HG02885 (cell line): ENCODE measurements around the gene PLSCR3.
A peak's percentile ranks its signal among the peaks of the same experiment; 100 is the strongest.

Experiments used
- ATAC-seq: cut with Tn5 transposase; IDR thresholded peaks from one replicate; pipeline ENCODE4 v1.9.1; 2021; ENCODE audit warnings: mild to moderate bottlenecking; ENCODE audit not compliant: unreplicated experiment, poor library complexity

The PLSCR3 gene

DNA sequence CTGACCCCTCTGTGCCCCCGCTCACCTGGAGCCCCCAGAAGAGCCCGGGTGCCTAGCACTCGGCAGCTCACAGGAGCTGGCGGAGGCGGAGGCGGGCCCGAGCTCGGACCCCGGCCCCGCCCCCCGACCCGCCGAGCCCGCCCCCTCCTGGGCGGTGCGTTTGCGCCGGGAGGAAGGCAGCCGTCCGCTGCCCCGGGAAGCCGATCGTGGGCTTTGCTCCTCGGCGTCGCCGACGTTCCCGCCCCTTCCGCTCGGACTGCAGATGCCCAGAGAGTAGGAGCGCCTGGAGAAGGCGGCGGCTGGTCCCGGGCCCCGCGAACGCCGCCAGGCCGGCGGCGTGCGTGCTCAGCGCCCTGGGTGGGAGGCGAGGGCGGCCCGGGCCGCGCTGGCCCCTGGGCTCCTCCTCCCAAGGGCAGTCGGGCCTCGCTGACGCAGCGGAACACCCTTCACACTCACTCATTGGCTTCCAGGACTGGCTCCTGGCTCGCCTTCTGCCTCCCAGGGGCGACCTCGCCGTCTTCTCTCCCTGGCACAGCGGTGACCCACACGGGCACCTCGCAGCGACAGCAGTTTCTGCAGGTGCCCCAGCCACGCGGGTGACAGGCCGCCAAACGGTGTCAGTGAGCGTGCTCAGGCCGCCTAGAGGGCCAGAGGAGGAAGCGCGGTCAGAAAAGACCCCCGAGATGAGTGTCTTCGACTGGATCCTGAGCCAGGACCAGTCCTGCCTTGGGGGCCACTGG is at the start of gene PLSCR3:
PLSCR3 (minus strand) TSS at position 74 of the 740 bp plus-strand sequence. CDS start 415 bp downstream, outside the sequence.
- ATAC-seq, result peak; percentile 85

DNA sequence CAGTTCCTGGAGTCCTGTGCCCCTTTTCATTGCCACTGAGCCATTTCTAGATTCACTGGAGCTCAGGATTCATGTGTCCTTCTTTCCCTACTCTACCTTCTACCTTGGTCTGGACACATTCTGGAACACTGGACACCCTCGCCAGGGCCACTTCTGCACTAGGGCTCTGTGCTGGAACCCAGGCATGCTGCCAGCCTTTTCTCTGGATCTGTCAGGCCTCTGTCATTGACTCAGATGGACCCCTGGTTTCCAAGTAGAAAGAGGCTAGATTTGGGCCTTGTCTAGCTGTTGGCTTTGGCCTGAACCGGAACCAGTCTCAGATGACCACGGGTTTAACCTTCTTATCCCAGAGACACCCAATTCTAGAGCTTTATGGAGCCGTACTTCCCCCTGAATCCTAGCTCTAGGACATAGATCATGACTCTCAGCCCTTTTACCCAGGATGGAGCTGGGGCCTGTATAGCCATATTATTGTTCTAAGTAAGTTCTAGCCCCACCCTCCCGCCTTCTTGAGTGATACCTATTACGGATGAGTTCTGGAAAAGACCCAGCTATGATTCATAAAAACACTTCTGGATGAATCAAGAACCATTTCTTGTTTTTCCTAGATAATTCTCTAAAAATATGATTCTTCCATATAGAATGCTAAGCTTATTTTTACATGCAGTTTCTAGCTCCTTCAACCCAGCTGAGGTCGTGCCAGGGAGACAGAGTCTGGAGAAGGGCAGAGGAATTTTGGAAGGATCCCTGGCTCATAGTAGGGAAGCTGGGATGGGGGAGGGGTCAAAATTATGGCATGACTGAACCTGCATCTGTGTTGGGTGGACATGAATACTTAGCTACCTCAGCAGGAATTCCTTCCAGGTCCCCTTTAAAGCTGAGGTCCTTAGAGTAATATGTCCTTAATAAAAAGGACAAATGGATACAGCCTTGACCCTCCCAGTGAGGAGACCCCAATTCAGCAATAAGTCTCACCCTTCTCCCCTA is 49.5 kb upstream of the PLSCR3 start:
- ATAC-seq, result no peak

DNA sequence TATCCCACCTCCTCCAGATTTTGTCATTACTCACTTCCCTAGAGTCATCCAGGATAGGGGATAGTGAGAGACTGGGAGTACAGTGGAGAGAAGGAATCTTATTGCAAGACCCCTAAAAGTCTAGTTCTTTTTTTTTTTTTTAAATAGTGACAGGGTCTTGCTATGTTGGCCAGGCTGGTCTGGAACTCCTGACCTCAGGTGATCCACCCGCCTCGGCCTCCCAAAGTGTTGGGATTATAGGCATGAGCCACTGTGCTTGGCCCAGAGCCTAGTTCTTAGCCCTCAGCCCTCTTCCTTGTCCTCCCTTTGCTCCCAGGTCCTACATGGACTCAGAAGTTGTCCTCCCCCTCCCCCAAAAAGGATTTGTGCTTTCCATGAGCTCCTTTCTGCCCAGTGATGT is 47.8 kb upstream of the PLSCR3 start:
- ATAC-seq, result no peak

DNA sequence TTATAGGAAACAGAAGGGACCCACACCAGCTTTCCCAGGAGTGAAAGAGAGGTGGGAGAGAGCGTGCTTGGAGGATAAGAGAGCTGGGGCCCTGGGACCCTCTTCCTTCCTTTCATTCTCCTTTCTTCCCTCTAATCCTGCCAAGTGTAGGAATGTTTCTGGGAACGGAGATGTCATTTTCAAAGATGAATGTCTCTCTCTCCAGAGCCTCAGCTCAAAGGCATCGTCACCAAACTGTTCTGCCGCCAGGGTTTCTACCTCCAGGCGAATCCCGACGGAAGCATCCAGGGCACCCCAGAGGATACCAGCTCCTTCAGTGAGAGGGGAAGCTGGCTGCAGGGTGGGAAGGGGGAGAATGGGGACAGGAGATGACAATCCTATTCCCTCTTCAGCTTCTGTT is 46.9 kb upstream of the PLSCR3 start:
- ATAC-seq, result no peak

DNA sequence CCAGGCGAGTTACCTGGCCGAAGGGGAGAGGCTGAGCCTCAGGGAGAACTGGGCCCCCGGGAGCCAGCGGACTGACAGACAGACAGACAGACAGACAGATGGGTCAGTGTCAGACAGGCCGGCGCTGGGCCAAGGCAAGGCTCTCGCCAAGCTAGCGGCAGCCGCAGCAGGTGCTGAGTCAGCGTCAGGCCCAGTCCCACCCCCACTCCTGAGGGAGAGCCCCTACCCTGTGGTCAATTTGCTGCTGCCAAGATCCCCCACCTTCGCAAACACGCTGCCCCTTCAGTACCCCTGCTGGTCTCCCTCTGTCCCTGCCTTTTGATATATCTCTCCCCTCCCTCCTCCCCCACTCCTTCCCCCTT is 46.5 kb upstream of the PLSCR3 start:
- ATAC-seq, result no peak

DNA sequence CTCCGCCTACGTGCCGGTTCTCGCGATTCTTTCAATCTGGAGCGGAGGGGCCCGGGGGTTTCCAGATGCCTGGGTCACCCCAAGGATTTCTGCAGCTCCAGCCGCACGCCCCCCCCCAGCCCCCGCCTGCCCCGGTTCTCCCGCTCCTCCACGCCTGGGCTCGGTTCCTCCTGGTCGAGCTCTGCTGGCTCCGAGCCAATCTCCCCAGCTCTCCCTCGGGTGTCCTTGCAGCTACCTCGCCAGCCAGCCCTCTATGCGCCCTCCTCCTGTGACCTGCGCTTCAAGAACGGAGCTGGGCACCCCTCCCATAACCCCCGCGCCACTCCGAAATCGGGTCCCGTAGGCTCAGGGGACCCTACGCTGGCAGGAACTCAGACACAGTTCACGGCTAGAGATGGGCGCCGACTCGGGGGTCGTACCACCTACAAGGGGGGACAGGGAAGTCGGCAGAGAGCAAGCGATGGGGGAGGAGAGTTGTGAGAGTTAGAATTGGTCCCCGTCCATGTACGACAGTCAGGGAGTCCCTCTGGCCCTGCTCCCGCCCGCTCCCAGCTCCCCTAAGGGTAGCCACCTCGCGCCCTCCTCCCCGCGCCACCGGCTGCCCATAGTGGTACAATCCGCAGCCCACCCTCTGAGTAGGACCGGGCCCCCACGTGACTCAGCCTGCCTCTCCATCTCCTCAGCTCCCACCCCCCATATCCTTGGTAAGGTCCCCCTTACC is 45.9 kb upstream of the PLSCR3 start:
- ATAC-seq, result no peak

DNA sequence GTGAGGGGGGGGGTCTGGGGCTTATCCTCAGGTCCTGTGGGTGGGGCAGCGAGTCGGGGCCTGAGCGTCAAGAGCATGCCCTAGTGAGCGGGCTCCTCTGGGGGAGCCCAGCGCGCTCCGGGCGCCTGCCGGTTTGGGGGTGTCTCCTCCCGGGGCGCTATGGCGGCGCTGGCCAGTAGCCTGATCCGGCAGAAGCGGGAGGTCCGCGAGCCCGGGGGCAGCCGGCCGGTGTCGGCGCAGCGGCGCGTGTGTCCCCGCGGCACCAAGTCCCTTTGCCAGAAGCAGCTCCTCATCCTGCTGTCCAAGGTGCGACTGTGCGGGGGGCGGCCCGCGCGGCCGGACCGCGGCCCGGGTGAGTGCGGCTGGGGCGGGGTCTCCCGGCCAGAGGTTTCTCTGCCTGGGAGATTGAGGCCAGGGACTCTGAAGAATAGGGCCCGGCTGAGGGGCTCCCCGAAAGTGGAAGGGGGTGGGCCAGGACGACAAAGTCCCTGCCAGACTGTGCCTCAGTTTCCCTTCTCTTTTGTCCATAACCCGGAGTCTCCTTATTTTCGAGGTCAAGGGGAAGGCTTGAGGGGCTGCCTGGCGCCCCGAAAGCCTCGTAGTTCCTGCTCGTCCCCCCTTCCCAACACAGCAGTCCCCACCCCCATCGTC is 45.3 kb upstream of the PLSCR3 start, which contains the start of gene FGF11:
FGF11 (plus strand) TSS at position 51 of the 651 bp plus-strand sequence; CDS start at position 160, 109 bp downstream.
- ATAC-seq, result no peak

DNA sequence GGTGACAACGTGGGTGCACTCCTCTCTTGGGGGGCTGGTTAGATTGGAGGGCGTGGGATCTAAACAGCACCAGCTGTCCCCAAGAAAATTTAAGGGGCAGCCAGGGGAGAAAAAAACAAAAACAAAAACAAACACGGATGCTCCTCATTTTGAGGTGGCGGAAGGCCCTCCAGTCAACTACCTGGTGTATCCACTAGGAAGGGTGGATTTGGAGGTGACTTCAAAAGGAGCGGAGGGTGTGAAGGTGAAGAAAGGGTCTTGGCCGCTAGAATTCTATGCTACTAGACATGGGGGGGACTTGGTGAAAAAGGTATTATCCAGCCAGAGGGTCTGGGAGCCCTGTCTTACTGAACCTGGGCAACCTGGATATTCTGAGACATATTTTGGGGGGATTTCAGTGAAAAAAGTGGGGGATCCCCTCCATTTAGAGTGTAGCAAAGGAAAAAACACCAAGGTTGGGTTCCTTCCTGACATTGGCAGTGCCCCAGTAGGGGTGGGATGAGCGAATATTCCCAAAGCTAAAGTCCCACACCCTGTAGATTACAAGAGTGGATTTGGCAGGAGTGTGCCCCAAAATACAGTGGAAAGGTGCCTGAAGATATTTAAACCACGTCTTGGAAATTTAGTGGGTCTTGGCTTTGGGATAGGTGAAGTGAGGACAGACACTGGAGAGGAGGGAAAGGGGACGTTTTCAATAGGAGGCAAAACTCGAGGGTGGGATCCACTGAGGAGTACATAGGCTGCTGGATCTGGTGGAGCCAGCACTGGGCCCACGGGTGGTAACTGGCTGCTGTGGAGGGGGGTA is 44.5 kb upstream of the PLSCR3 start:
- no peak for ATAC-seq

DNA sequence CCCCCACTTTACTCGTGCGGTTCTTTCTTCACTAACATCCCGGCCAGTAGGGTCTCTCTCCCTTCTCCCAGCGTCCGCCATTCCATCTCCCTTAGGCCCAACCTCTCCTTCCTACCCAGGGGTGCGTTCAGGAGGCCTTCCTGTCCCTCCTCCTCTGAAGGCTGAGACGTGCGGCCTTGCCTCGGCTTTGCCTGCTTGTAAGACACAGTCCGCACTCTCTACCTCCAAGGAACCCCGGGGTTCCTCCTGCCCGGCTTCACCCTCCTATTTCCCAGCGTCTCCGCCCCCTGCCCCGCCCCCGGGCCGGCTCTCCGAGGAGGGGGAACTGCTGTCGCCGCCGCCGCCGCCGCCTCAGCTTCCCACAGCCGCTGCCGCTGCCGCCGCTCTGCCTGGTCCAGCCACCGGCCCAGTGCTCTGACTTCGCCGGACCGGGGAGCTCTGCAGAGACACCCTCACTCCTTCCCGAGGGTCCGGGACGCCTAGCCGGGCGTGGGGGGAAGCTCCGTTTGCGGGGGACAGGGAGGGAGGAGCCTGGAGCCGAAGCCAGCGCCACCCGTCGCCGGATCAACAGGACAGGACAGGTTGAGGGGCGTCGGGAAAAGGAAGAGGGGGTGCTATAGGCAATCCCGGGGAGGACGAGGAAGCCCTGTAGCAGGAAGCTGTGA is 43.8 kb upstream of the PLSCR3 start:
- no peak for ATAC-seq

DNA sequence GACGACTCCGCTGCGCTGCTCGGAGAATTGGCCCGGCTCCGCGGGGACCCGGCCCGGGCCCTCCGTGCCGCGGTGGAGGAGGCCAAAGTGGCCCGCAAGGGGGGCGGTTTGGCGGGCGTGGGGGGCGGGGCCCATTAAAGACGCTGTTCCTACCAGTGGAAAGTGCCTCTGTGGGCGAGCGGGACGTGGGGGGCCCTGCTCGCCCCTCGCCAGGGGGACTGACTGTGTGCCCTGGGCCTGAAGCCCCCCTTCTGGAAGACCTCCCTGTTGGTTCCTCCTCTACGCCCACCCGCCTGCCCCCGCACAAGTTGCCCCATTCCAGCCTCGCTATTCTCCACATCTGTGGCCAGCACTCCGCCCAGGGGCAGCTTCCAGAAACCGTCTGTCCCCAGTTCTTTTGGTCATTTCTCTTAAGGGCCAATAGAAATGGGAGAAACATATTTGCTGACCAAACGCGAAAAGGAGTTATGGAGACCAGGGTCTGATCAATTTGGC is 43.1 kb upstream of the PLSCR3 start:
- ATAC-seq, result no peak

DNA sequence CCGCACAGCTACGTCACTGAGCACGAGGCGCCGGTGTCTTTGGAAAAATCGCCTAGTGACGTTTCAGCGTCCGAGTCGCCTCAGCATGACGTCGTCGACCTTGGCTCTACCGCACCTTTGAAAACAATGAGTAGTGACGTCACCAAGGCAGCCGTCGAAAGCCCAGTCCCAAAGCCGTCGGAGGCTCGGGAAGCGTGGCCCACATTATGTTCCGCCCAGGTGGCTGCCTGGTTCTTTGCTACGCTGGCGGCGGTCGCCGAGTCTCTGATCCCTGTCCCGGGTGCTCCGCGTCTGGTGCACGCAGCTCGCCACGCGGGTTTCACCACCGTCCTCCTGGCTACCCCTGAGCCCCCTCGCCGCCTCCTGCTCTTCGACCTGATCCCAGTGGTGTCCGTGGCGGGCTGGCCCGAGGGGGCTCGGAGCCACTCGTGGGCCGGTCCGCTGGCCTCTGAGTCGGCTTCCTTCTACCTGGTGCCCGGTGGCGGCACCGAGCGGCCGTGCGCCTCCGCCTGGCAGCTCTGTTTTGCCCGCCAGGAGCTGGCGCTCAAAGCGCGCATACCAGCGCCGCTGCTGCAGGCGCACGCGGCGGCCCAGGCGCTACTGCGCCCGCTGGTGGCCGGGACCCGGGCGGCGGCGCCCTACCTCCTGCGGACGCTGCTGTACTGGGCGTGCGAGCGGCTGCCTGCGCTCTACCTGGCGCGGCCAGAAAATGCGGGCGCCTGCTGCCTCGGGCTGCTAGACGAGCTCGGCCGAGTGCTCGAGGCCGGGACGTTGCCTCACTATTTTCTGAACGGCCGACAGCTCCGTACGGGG is 42.4 kb upstream of the PLSCR3 start:
- peak; percentile 43 for ATAC-seq

DNA sequence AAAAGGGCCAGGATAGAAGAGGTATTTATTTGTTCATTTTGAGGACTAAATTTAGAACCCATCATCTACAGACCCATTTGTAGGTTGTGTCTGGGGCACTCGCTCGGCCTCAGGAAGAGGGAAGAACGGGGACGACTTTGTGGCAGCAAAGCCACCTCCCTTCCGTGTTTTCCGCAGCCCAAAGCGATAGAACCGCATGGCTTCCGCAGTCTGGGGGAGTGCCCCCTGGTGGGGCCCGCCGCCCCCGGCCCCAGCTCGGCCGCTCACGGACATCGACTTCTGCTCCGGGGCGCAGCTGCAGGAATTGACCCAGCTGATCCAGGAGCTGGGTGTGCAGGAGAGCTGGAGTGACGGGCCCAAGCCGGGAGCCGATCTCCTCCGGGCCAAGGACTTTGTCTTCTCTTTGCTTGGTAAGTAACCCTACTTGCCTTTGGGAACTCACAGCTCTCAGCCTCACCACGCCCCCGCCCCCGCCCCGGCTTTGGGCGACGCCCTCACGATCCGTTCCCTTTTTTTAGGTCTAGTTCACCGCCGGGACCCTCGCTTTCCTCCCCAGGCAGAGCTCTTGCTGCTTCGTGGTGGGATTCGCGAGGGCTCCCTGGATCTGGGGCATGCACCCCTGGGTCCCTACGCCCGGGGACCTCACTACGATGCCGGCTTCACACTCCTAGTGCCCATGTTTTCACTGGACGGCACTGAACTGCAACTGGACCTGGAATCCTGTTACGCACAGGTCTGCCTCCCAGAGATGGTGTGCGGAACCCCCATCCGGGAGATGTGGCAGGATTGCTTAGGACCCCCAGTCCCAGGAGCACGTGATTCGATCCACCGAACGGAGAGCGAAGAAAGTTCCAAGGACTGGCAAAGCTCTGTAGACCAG is 41.6 kb upstream of the PLSCR3 start:
- ATAC-seq, result peak; percentile 15

DNA sequence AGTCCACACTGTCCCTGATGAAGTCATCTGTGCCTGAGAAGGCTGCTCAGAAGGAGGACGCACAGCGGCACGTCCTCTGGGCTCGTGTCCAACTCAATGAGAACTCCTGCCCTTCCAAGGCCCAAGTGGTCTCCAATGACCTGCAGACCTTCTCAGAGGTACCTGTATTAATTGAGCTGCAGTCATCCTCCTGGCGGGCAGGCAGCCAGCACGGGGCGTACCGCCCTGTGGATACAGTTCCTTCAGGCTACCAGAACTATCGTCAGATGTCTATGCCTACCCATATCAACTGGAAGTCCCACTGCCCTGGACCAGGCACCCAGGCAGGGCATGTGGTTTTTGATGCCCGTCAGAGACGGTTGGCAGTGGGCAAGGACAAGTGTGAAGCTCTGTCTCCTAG is 38.0 kb upstream of the PLSCR3 start:
- no peak for ATAC-seq

DNA sequence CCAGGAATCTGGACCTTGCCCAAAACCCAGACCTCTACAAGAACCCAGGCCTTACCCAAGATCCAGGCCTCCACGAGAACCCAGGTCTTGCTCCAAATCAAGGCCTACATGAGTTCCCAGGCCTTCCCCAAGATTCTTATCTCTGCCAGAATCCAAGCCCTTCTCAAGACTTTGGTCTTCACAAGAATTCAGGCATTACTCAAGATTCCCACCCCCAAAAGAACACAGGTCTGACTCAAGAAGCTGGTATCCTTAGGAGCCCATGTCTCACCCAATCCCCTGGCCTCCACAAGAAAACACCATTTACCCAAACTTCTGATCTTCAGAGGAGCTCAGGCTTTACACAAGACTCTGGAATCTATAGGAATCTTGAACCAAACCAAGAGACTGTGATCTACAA is 36.9 kb upstream of the PLSCR3 start:
- ATAC-seq, result no peak

DNA sequence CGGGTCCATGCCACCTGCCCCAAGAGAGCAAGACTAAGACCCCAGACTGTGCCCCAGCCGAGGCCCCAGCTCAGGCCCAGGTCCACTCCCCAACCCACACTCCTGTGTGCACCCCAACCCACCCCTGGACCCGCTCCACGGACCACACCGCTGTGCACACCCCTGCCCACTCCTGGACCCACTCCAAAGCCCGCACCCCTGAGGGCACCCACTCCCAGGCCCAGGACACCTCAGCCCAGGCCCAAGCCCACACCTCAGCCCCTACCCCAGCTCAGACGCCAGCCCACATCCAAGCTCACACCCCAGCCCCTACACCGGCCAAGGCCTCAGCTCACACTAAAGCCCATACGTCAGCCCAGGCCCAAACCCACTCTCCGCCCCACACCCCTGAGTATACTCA is 35.4 kb upstream of the PLSCR3 start:
- no peak for ATAC-seq

DNA sequence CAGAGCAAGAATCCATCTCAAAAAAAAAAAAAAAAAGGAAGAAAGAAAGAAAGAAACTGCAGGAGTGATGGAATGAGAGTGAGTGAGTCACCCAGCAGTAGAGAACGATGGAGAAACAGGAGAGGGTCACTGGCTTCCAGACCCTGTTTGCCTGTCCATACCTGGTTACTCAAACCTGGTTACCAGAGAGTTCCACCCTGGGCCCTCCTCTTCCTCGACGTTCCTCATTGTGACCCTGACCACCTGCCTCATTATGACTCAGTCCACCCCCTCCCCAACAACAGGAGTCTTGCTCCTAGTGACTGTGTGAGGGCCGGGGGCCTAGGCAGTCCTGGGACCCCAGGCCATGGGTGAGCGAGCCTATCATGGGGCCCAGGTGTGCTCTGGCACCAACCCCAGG is 34.2 kb upstream of the PLSCR3 start, which contains the start of gene SPEM3:
SPEM3 (plus strand) TSS at position 301 of the 400 bp plus-strand sequence; CDS start at position 347, 46 bp downstream.
- ATAC-seq, result no peak

DNA sequence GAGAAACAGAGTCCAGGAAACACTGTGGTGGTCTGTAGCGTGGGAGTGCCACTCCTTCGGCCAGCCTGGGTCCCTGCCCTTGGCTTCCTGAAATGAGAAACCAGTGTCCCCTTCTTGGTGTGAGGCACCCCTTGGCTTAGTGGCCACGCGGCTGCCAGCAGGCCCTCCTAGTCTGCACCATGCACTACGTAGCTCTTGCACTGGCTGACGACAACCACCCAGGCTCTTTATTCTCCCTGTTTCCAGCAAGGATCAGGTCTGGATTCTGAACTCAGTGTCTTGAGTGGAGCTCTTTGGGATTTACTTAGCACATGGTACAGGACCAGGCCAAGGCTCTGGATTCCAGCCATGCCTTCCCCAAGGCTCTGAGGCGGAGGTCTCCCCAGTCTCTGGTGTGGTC is 33.2 kb upstream of the PLSCR3 start:
- no peak for ATAC-seq
